ENCODE data around the gene ABCA2. TPM values are rescaled to one million over a fixed set of nuclear protein-coding genes. Genes with fewer than 3 reads are reported as not detected.

ABCA2 gene
- total and polyA plus RNA-seq, 2 experiments from 2014 or later, result 7.0 to 16.0 TPM

- H3K9me3 Mint-ChIP-seq, result no peaks in the 10 kb centered on the region
- H3K4me2 ChIP-seq, result no peak overlapping the region
- H3K4me1 Mint-ChIP-seq, result peaks cover 4% of the 10 kb centered on the region; the same call in 1 of the 3 replicates
- ATAC-seq, result no peak
- H3K27me3 Mint-ChIP-seq (ENCODE audit: insufficient read depth, low read depth, poor library complexity), result peaks cover 57% of the 10 kb centered on the region
- H3K79me2 ChIP-seq (replicated peaks; ENCODE audit: insufficient read depth), result no peaks in the 10 kb centered on the region
- H3K27ac ChIP-seq (ENCODE audit: low read depth), result no peak overlapping the region
- no peak overlapping the region for H3K4me3 Mint-ChIP-seq
- H3K27ac Mint-ChIP-seq, result no peak overlapping the region
- DNase-seq (ENCODE audit: low spot score), result no peak
- TF ChIP-seq REST (IDR thresholded peaks at IDR 0.05; ENCODE audit: unreplicated experiment), result no peak
- no peak for TF ChIP-seq EZH2phosphoT487 (IDR thresholded peaks at IDR 0.05; ENCODE audit: unreplicated experiment)
- TF ChIP-seq EZH2 (IDR thresholded peaks at IDR 0.05; ENCODE audit: low read depth, unreplicated experiment), result no peak
- TF ChIP-seq ZNF331 (CRISPR knock-in tag; IDR thresholded peaks at IDR 0.05; ENCODE audit: low read depth), result no peak
- TF ChIP-seq CTCF (conservative IDR thresholded peaks at IDR 0.05; ENCODE audit: low read depth in 2 of 2), result no peak
- TF ChIP-seq JUNB (IDR thresholded peaks at IDR 0.05; ENCODE audit: unreplicated experiment), result no peak
- TF ChIP-seq CREB1 (CRISPR knock-in tag; IDR thresholded peaks at IDR 0.05; ENCODE audit: low read depth), result no peak
- no peak for TF ChIP-seq ZNF114 (CRISPR knock-in tag; IDR thresholded peaks at IDR 0.05)
- TF ChIP-seq ZNF462 (CRISPR knock-in tag; IDR thresholded peaks at IDR 0.05), result no peak
- no peak for TF ChIP-seq NANOG (IDR thresholded peaks at IDR 0.05; ENCODE audit: borderline replicate concordance)
- TF ChIP-seq ETS1 (IDR thresholded peaks at IDR 0.05), result no peak
- no peak for TF ChIP-seq STAT1 (IDR thresholded peaks at IDR 0.05; ENCODE audit: unreplicated experiment)
- TF ChIP-seq POLR2AphosphoS5 (IDR thresholded peaks at IDR 0.05; ENCODE audit: low read depth), result no peak
- no peak overlapping the region for H3K4me3 ChIP-seq
- no peak overlapping the region for H2AFZ ChIP-seq
- H3K36me3 Mint-ChIP-seq (ENCODE audit: low read depth), result no peaks in the 10 kb centered on the region
- no peaks in the 10 kb centered on the region for H3K4me1 ChIP-seq (ENCODE audit: insufficient read depth)
- H4K20me1 ChIP-seq (replicated peaks; ENCODE audit: insufficient read depth), result no peaks in the 10 kb centered on the region; the same call in 1 of the 2 replicates
- peaks cover 57% of the 10 kb centered on the region for H3K27me3 ChIP-seq (ENCODE audit: insufficient read depth)
- 0 out of 2 replicates have a peak, but pooled peaks cover 2% of the 10 kb centered on the region for H3F3A ChIP-seq (replicated peaks; ENCODE audit: low read depth)
- no peaks in the 10 kb centered on the region for H3K9me2 ChIP-seq (ENCODE audit: insufficient read depth)
- H3K36me3 ChIP-seq (ENCODE audit: insufficient read depth), result no peaks in the 10 kb centered on the region
These were observed 23.2 kb upstream of the ABCA2 start for GRCh38 chr9:137051145-137051724.
